Panc1 (cell line): ENCODE data around the gene AKAP6. TPM values are rescaled to one million over a fixed set of nuclear protein-coding genes. Genes with fewer than 3 reads are reported as not detected.

Source experiments
- ATAC-seq: fragments of 200-7000 bp; cut with Tn5 transposase; 2 replicates; pipeline ENCODE4 v1.9.1; 2020; ENCODE audit warnings: mild to moderate bottlenecking, moderate library complexity
- BruUV-seq: library from RNA; stranded (reverse); fragments of 400-500 nt; replicated peaks from 2 replicates; lab custom pipeline; 2021; lab: Mats Ljungman, UMichigan
- CTCF ChIA-PET: fragments of 300-600 bp; sonication (Branson Sonifier 250); formaldehyde crosslinking; loops from one replicate; lab custom pipeline; 2022; ENCODE audit warnings: antibody characterized with exemption; lab: Charles Lee
- POLR2A ChIA-PET: fragments of 300-600 bp; sonication (Branson Sonifier 250); formaldehyde crosslinking; loops from one replicate; lab custom pipeline; 2022; ENCODE audit warnings: antibody characterized with exemption; lab: Charles Lee
- DNase-seq: peaks from one replicate; pipeline ENCODE4 v3.0.0-alpha.2; 2010; ENCODE audit warnings: low read depth, low spot score
- H3K27ac ChIP-seq: 2 replicates; pipeline ENCODE4 v1.5.1; 2011; ENCODE audit warnings: mild to moderate bottlenecking, low read length, inconsistent platforms
- H3K27me3 ChIP-seq: fragments of 200-500 bp; sonication (Bioruptor generic); 2 replicates; pipeline ENCODE4 v1.6.0; 2014; ENCODE audit warnings: low read length, inconsistent platforms; ENCODE audit not compliant: control insufficient read depth, insufficient read depth
- H3K36me3 ChIP-seq: fragments of 200-500 bp; sonication (Bioruptor generic); 2 replicates; pipeline ENCODE4 v1.5.1; 2014; ENCODE audit warnings: inconsistent platforms, mild to moderate bottlenecking, low read length, moderate library complexity; ENCODE audit not compliant: control insufficient read depth, insufficient read depth
- H3K4me1 ChIP-seq: 2 replicates; pipeline ENCODE4 v1.5.1; 2011; ENCODE audit warnings: inconsistent platforms, mild to moderate bottlenecking, low read length, moderate library complexity; ENCODE audit not compliant: control insufficient read depth, insufficient read depth
- H3K4me3 ChIP-seq, 2 experiments: 2 replicates each; pipeline ENCODE4 v1.5.1; 2011 to 2012; ENCODE audit warnings: low read depth in 2 of 2, low read length in 2 of 2, mild to moderate bottlenecking in 2 of 2, inconsistent platforms in 1 of 2, moderate library complexity in 1 of 2
- H3K9me3 ChIP-seq: fragments of 200-500 bp; sonication (Bioruptor generic); 2 replicates; pipeline ENCODE4 v1.5.1; 2014; ENCODE audit warnings: low read depth, mild to moderate bottlenecking, inconsistent platforms, low read length, moderate library complexity; ENCODE audit not compliant: control insufficient read depth, insufficient read depth
- CTCF ChIP-seq: fragments of 450-650 bp; IDR thresholded peaks from 2 replicates; pipeline ENCODE4 v1.5.1; 2017; ENCODE audit warnings: mild to moderate bottlenecking
- POLR2AphosphoS5 ChIP-seq: IDR thresholded peaks from 2 replicates; pipeline ENCODE4 v1.6.1; 2012; ENCODE audit warnings: mild to moderate bottlenecking, low read depth, low read length, moderate library complexity
- SIN3A ChIP-seq: IDR thresholded peaks from 2 replicates; pipeline ENCODE4 v1.6.1; 2012; ENCODE audit warnings: low read depth, mild to moderate bottlenecking, low read length, moderate library complexity, borderline replicate concordance; ENCODE audit not compliant: insufficient read depth
- TCF7L2 ChIP-seq: IDR thresholded peaks from 2 replicates; pipeline ENCODE4 v1.6.1; 2011; ENCODE audit warnings: mild to moderate bottlenecking, low read depth, low read length, inconsistent platforms
- in situ Hi-C: cut with HindIII; loops from 2 replicates; pipeline ENCODE4 v1.10.0; 2016; ENCODE audit warnings: low sequenced_read_pairs, low pct_unique_long_range_greater_than_20kb
- intact Hi-C: fragments of 100-400 bp; cut with micrococcal nuclease; formaldehyde crosslinking; loops from one replicate; pipeline ENCODE4 v1.10.0; 2022; ENCODE audit not compliant: unreplicated experiment
- total RNA-seq: library from RNA; stranded (reverse); gene quantifications from one replicate; pipeline ENCODE4 v1.2.1, GENCODE V29; 2021; ENCODE audit not compliant: unreplicated experiment
- TF ChIP-seq, protein P1 (sequence below), 2 experiments: IDR thresholded peaks; 2 replicates each; pipeline ENCODE4 v1.6.1; 2011 to 2012; ENCODE audit warnings: low read depth in 2 of 2, control low read depth in 1 of 2, low read length in 1 of 2, mild to moderate bottlenecking in 1 of 2, moderate library complexity in 1 of 2; ENCODE audit not compliant: insufficient read depth in 1 of 2

The AKAP6 gene
- total RNA-seq, 1 experiment from 2014 or later: 0.82 TPM

- no peaks in the 10 kb centered on the region for H3K36me3 ChIP-seq
- no peak overlapping the region for H3K27ac ChIP-seq
- no peak for ATAC-seq
- DNase-seq: no peak
- H3K9me3 ChIP-seq: no peaks in the 10 kb centered on the region
- in situ Hi-C loops: no loop called here
- no peak overlapping the region for H3K4me3 ChIP-seq
- no peak for TF ChIP-seq SIN3A
- TF ChIP-seq TCF7L2: no peak
- no peak for TF ChIP-seq CTCF
- TF ChIP-seq POLR2AphosphoS5: no peak
- TF ChIP-seq, protein P1, sequence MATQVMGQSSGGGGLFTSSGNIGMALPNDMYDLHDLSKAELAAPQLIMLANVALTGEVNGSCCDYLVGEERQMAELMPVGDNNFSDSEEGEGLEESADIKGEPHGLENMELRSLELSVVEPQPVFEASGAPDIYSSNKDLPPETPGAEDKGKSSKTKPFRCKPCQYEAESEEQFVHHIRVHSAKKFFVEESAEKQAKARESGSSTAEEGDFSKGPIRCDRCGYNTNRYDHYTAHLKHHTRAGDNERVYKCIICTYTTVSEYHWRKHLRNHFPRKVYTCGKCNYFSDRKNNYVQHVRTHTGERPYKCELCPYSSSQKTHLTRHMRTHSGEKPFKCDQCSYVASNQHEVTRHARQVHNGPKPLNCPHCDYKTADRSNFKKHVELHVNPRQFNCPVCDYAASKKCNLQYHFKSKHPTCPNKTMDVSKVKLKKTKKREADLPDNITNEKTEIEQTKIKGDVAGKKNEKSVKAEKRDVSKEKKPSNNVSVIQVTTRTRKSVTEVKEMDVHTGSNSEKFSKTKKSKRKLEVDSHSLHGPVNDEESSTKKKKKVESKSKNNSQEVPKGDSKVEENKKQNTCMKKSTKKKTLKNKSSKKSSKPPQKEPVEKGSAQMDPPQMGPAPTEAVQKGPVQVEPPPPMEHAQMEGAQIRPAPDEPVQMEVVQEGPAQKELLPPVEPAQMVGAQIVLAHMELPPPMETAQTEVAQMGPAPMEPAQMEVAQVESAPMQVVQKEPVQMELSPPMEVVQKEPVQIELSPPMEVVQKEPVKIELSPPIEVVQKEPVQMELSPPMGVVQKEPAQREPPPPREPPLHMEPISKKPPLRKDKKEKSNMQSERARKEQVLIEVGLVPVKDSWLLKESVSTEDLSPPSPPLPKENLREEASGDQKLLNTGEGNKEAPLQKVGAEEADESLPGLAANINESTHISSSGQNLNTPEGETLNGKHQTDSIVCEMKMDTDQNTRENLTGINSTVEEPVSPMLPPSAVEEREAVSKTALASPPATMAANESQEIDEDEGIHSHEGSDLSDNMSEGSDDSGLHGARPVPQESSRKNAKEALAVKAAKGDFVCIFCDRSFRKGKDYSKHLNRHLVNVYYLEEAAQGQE (IDR thresholded peaks at IDR 0.05; ENCODE audit: insufficient read depth in 1 of 2, low read depth in 2 of 2, low read length in 1 of 2): no peak
- ChIA-PET CTCF (no interaction called here), POLR2A (no interaction called here)
- H3K27me3 ChIP-seq: no peaks in the 10 kb centered on the region
- H3K4me1 ChIP-seq: no peaks in the 10 kb centered on the region
- no TSS peak for BruUV-seq
- intact Hi-C loops: no loop called here
These were observed 328.0 kb downstream of the AKAP6 start for GRCh38 chr14:32657081-32657480.

GRCh38 chr14:32661216-32661615, 332.1 kb downstream of the AKAP6 start:
- TF ChIP-seq SIN3A (no peak), TCF7L2 (no peak), POLR2AphosphoS5 (no peak), CTCF (no peak)
- TF ChIP-seq, protein P1 (IDR thresholded peaks at IDR 0.05; ENCODE audit: insufficient read depth in 1 of 2, low read depth in 2 of 2, low read length in 1 of 2): no peak
- ATAC-seq (no peak), DNase-seq (no peak)
- Histone ChIP-seq H3K27ac (no peak overlapping the region), H3K36me3 (no peaks in the 10 kb centered on the region), H3K9me3 (no peaks in the 10 kb centered on the region), H3K4me1 (no peaks in the 10 kb centered on the region), H3K27me3 (no peaks in the 10 kb centered on the region), H3K4me3 (no peak overlapping the region)
- in situ Hi-C loops: no loop called here
- ChIA-PET CTCF (no interaction called here), POLR2A (no interaction called here)
- intact Hi-C loops: no loop called here
- no TSS peak for BruUV-seq
